GM19240 (cell line): ENCODE results near the gene TXNRD2.
"Not testable (repeated sequence)": the region's sequence is repeated elsewhere in the genome, so short reads cannot be mapped to it uniquely, and the experiment has no call there.

Experiments
- DNase-seq: peaks from one replicate; pipeline ENCODE4 v3.0.0; 2011; ENCODE audit warnings: low spot score; ENCODE audit not compliant: insufficient read length

The TXNRD2 gene

DNA sequence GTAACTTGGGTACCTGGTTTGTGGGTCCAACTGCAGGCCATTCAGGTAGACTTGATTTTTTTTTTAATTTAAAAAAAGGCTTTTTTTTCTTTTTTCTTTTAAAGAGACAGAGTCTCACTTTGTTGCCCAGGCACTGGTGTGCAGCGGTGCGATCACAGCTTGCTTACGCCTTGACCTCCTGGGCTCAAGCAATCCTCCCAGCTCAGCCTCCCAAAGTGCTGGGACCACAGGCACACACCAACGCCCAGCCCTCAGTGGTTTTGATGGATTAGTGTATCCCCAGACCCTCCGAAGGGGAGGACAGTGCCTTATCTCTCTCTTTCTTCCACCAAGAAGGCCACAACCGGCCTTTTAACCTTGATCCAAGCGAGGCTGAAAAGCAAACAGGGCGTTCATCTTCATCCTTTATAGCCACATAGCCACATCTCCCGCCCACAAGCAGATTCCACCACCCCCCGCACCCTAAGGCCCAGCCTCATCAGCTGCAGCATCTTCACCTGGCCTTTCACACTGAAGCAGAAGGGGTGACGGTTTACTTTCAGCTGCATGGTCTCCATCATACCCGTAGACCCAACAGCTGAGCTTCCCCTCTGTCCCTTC lies 17.6 kb downstream of the TXNRD2 start:
- DNase-seq = no peak

DNA sequence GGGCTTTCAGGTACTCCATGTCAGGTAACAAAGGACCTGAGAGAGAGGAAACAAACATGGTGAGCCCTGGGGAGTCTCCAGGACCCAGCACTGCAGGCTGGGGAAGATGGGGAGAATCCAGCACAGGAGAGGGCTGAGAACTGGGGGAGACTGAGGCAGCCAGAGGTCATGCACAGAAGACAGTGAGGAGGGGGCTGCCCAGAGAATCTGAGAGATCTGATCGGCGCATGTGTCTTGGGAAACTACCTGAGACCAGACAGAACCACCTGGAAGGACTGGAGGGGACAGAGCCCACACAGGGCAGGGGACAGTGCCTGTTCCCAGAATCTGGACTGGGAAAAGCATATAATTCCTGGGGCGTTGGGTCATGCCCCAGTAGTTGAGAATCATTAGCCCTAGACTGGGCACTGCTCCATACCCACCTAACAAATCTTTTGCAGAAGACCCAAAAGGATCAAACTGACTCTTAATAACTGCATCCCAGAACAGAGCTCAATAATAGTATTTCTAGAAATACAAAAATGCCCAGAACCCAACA lies 20.0 kb downstream of the TXNRD2 start:
- no peak for DNase-seq

DNA sequence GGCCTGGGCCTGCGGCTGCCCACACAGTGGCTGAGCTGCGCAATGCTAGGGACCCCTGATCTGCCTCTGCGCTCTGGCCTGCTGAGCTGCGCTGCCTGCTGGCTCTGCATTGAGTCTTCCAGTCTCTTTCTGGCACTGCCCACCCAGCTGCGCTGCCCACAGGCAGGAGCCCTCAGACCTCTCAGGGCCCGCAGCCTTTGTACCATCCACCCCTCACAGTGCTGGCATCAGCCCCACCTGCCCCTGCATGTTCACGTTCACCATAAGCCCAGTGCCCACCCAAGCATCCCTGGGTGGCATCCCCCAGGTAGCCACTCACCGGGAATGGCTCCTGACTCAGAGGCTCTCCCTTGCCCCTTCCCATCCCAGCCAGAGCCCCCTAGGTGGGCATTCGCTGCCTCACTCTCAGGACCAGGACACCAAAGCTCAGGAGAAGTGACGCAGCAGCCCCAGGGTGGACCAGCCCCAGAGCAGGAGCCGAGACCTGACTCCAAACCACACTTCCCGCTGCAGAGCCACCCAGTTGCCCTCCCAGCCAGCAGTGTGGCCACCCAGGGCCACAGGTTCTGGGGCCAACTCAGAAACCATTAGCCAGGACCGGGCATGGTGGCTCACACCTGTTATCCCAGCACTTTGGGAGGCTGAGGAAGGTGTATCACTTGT lies 21.8 kb downstream of the TXNRD2 start:
- no peak for DNase-seq

DNA sequence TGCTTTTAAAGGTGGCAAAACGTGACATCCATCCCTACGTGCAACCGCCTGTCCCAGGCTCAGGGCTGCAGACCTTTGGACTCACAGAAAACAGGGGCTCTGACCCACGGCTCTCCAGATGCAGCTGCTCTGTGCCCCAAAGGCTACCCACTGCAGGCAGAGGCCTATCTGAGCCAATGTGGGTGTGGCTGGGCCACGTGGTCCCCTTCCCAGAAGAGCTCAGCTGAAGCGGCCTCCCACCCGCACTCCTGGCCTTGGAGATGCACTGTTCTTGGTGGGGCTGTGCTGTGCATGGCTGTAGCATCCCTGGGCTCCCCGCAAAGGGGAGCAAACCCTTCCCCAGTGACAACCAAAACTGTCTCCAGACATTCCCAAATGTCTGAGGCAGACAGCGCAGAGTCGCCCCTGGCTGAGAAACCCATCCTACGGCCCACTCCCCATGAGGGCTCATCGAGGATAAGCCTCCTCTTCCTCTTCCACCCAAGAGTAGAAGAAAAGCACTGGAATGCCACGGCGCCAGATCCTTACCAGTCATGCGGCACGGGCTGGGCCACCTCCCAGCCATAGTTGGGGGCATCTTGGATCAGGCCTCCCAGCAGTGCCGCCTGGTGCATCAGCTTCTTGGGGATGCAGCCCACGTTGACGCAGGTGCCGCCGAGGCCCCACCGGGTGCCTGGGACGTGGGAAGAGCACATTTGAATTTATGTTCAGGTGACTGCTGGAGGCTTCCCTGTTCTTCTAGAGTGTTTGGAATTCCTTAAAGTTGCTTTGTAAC lies 23.1 kb downstream of the TXNRD2 start:
- no peak for DNase-seq

DNA sequence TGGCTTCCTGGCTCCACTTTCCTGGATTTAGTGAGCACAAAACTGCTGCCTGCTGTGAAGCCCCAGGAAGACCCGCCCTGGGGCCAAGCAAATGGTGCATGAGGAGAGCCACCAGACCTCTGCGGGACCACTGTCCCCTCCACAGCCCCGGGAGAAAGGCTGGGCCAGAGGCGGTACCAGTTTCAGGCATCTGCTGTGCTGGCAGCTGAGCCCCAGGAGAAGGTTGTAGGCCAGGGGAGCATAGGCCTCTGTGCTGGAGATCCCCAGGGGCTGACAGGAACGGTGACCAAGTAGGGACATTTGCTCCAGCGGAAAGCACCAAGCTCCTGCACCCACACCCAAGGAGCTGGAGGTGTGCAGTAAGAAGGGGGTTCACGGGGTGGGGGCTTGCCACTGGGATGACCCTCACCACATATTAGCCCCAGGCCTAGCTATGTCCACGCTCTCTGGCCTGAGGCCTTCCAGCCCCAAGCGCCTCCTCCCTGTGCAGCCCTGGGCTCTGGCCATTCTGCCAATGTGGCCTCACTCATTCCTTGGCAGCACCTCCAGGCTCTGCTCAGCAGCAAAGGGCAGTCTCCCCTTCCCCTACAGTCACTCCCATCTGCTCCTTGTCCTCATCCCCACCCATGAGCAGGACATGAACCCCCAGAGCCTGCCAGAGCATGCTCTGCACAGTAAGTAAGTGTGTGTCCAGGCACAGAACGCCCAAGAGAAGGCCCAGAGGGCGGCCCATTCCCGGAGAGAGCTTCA lies 24.1 kb downstream of the TXNRD2 start:
- no peak for DNase-seq

DNA sequence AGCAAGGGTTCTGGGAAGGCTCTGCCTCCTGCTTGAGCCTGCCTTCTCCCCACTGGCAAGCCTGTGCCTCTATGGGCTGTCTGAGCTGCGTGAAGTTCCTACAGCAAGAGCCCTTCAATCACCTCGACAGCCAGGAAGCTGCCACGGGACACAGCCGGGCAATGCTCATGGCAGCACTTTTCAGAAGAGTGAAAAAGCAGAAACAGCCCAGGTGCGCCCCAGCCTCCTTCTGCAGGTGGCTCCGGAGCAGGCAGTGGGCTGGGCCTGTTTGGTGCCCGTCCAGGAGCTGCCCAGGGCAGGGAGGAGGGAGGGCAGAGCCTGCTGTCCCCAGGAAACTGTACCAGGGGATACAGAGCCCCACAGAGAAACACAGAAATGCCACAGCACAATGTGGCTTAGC lies 24.7 kb downstream of the TXNRD2 start:
- no peak for DNase-seq

DNA sequence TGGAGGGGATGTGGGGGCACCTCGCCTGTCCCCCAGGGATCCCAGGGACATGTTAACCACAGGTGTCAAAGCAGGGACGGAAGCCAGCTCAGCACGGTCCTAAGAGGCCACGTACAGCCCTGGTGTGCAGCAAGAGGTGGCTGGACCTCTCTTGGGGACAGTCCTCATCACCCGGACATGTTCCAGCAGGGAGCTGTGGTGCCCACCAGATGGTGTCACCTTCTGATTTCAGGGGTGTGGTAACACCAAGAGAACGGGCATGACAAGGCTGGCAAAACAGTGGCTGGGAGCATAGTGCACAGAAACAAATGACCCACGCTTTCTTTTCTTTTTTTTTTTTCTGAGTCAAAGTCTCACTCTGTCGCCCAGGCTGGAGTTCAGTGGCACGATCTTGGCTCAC lies 25.6 kb downstream of the TXNRD2 start:
- no peak for DNase-seq

DNA sequence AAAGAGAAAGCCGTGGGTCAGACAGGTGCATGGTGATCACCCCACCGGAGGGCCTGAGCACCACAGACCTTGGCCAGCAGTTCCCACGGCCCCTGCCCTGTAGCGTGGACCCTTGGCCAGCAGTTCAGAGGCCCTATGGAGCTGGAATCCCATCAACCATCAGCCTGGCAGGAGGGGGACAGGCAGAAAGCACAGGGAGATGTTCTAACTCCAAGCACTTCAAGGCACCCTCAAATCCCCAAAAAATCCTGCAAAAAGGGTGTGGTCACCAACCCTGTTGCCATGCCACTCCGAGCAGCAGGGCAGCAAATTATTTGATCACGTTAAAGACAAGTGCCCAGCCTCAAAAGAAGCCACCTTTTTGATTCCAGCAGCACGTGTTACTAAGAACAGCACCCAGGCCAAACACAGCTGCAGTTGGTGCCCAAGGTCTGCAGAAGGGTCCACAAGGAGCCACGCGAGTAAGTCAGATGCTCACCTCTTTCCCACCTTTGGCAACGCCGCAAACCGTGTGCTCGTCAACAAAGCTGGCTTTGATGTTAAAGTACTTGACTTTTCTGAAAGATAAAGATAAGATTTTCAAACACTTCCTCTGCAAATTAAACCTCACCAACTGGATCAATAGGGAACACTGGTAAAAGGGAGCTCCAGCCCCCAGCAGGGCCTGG lies 26.2 kb downstream of the TXNRD2 start:
- DNase-seq = no peak

DNA sequence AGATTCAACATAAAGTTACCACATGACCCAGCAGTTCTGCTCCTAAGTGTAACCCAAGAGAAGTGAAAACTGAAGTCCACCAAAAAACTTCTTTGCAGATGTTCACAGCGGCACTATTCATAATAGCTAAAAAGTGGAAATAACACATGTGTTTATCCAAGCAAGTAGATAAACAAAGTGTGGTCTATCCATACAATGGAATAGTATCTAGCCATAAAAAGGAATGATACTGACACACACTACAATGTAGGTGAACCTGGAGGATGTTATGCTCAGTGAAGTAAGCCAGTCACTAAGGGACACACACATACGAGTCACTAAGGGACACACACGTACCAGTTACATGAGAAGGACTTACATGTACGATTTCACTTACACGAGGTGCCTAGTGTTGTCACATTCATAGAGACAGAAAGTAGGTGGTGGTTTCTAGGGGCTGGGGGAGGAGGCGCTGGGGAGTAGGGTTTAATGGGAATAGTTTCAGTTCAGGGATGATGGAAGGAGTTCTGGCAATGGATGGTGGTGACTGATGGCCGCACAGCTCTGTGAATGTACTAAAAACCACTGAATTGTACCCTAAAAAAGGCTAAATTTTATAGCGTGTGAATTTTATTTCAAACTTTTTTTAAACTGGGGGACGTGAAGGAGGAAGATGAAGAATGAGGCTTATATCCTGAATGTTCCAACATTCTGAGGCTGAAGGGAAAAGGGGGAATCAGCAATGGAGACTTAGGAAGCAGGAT lies 27.2 kb downstream of the TXNRD2 start:
- DNase-seq = no peak

DNA sequence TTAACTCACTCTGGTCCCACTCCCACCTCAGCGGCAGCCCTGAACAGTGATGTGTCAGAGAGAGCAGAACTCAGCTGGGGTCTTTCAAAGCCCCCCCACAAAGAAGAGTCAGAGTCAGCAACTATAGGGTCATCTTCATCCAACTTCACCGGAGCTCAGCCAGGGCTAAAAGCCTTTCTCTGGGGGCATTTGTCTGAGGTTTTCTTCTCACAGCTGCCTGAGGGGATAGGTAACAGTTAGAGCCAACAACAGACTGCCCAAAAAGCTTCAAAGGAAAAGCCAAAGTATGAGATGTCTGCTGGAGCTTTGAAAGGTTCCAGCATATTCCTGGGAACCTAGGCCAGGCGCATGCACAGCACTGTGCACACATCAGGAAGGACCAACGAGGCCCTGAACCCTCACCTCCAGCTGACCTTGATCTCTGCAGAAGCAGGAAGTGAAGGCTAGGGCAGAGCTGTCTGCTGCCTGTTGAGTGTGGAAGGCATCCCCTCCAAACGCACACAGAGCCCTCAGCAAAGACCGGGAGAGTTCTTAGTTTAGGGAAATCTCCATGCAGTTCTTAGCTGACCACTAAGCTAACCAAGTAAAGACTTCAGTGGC lies 28.2 kb downstream of the TXNRD2 start:
- no peak for DNase-seq

DNA sequence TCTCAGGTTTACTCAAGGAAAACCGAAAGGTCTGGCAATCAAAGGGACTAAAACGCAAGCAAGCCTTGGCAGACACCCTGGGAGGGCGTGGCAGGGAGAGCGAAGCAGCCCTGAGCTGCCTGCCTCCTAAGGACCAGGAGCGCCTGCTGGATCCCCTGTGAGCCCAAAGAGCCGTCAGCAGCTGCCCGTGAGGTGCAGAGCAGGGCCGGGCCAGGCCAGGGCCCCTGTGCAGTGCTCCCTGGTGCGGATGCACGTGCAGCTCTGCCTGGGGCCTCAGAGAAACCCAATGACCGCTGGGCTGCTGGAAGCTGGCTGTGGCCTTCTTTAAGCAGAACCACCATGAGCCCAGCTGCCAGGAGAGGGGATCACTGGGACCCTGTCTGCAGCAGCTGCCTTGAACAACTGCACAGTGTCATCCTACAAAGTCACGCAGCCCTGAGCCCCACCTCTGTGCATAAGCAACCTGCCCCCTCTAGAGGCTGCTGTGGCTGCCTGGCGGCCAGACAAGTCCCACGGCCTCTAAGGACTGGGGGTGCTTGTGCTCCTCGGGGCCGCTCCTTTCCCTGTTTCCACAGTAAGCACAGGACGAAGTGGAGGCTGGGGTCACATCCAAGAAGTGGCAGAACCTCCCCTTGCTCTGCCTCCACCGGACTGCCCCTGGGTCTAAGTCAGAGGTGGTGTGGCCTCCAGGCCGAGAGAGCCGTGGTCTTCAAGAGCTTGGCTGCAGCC lies 29.2 kb downstream of the TXNRD2 start:
- DNase-seq = no peak

DNA sequence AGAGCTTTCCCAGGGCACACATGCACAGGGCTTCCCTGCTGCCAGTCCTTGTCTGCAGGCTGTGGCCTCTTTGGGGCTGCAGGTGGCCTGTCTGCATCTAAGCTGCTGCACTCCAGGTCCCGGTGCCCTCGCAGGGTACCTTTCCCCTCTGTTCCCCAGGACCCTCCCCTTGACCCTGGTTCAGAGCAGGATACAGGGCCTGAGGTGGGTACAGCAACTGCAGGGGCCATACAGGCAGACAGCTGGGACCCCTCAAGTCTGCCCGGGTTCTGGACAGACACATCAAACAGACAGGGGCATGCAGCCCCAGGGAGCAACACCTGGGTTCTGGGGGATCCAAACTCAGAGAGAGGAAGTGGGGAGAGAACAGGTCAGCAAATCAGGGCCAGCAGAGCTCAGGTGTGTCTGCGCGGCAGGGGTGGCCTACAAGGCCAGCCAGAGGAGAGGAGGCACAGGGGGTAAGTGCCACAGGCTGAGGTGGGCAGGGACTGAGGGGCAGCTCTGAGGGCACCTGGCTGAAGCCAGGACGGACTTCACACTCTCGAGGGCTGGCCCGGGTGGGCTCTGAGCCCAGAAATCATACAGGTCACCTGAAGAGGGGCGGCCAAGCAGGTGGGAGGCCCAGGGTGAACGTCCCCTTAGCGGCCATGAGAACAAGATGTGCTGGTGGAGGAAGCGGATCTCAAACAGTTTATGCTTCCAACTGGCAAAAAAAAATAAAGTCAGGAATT lies 29.9 kb downstream of the TXNRD2 start:
- no peak for DNase-seq

DNA sequence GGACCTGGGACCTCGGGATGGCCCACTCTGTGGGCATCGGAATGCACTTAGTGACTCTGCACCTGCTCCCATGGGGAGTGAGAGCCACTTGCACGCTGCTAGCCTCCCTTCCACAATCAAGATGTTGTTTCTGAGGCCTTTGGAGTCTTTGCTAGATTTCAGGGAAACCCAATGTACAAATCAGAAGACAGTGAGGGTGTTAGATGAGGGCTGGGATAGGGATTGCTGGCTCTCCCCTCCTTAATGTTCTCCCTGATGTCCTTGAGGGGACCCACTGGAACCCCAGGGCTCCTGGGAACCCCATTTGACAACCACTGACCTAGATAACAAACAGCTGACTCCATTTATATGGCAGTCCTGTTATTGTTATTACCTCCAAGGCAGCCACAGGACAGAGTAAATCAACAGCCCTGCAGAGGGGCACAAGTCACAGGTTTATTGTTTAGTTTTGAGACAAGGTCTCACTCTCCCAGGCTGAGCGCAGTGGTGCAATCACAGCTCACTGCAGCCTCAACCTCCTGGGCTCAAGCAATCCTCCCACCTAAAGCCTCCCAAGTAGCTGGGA lies 31.4 kb downstream of the TXNRD2 start:
- no peak for DNase-seq

DNA sequence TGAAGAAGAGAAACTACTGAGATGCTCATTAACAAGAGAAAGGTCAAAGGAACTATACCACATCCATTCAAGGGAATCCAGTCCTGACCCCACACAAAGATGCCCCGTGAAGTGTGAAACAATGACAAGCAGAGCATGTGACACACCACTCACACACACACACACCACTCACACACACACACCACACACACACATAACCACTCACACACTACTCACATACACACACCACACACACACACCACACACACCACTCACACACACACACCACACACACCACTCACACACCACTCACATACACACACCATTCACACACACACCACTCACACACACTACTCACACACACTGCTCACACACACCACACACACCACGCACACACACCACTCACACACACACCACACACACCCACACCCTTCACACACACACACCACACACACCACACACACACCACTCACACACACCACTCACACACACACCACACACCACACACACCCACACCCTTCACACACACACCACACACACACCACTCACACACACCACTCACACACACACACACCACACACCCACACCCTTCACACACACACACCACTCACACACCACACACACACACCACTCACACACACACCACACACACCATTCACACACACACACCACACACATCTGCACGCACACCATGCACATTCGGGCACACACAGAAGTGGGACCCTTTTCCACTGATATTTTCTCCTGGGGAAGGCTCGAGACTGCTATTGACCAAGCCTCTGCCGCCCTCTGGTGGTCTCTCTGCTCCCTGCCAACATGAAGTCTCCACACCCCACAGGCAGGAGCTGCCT lies 32.1 kb downstream of the TXNRD2 start:
- DNase-seq = peak; percentile 90

DNA sequence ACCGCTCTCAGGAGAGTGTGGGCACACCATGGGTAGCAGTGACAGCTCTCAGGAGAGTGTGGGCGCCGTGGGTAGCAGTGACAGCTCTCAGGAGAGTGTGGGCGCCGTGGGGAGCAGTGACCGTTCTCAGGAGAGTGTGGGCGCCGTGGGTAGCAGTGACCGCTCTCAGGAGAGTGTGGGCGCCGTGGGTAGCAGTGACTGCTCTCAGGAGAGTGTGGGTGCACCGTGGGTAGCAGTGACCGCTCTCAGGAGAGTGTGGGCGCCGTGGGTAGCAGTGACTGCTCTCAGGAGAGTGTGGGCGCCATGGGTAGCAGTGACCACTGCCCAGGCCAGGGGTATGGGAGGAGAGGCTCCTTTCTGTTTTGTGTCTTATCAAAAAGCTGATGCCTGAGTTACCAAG lies 33.7 kb downstream of the TXNRD2 start:
- not testable (repeated sequence) for DNase-seq

DNA sequence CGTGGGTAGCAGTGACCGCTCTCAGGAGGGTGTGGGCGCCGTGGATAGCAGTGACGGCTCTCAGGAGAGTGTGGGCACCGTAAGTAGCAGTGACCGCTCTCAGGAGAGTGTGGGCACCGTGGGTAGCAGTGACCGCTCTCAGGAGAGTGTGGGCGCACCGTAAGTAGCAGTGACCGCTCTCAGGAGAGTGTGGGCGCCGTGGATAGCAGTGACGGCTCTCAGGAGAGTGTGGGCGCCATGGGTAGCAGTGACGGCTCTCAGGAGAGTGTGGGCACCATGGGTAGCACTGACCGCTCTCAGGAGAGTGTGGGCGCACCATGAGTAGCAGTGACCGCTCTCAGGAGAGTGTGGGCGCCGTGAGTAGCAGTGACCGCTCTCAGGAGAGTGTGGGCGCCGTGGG lies 34.8 kb downstream of the TXNRD2 start:
- DNase-seq = not testable (repeated sequence)
